Rectal smooth muscle tissue (tissue), 1 donor: ENCODE results near the gene CCR5AS.
"Not testable (repeated sequence)": the region's sequence is repeated elsewhere in the genome, so short reads cannot be mapped to it uniquely, and the experiment has no call there.

Source experiments
- H3K27ac ChIP-seq: one replicate; pipeline ENCODE4 v1.7.0; 2013; ENCODE audit warnings: low read depth, low read length, inconsistent platforms
- H3K27me3 ChIP-seq: one replicate; pipeline ENCODE4 v1.7.0; 2013; ENCODE audit warnings: low read length; ENCODE audit not compliant: control insufficient read depth, insufficient read depth
- H3K36me3 ChIP-seq: one replicate; pipeline ENCODE4 v1.7.0; 2013; ENCODE audit warnings: low read length; ENCODE audit not compliant: control insufficient read depth, insufficient read depth
- H3K4me1 ChIP-seq: one replicate; pipeline ENCODE4 v1.7.0; 2013; ENCODE audit warnings: low read length; ENCODE audit not compliant: control insufficient read depth, insufficient read depth
- H3K4me3 ChIP-seq: one replicate; pipeline ENCODE4 v1.7.0; 2013; ENCODE audit warnings: low read length
- H3K9ac ChIP-seq: one replicate; pipeline ENCODE4 v1.7.0; 2013; ENCODE audit warnings: low read length

The CCR5AS gene

GRCh38 chr3:46353090-46353489, 53.8 kb downstream of the CCR5AS start:
- no peak overlapping the region for H3K27ac ChIP-seq
- no peak overlapping the region for H3K4me3 ChIP-seq
- H3K4me1 ChIP-seq = no peaks in the 10 kb centered on the region
- no peaks in the 10 kb centered on the region for H3K36me3 ChIP-seq
- H3K27me3 ChIP-seq = no peaks in the 10 kb centered on the region
- H3K9ac ChIP-seq = no peak overlapping the region

- no peaks in the 10 kb centered on the region for H3K36me3 ChIP-seq
- H3K9ac ChIP-seq = no peak overlapping the region
- no peak overlapping the region for H3K4me3 ChIP-seq
- no peaks in the 10 kb centered on the region for H3K4me1 ChIP-seq
- H3K27me3 ChIP-seq = no peaks in the 10 kb centered on the region
- H3K27ac ChIP-seq = no peak overlapping the region
Observed at GRCh38 chr3:46351646-46352045, 55.2 kb downstream of the CCR5AS start.

- no peak overlapping the region for H3K27ac ChIP-seq
- no peaks in the 10 kb centered on the region for H3K36me3 ChIP-seq
- no peak overlapping the region for H3K4me3 ChIP-seq
- H3K4me1 ChIP-seq = no peaks in the 10 kb centered on the region
- no peak overlapping the region for H3K9ac ChIP-seq
- H3K27me3 ChIP-seq = no peaks in the 10 kb centered on the region
Observed at GRCh38 chr3:46350262-46350565, 56.7 kb downstream of the CCR5AS start.

- Histone ChIP-seq H3K36me3 (no peaks in the 10 kb centered on the region), H3K27me3 (no peaks in the 10 kb centered on the region), H3K4me1 (no peaks in the 10 kb centered on the region), H3K27ac (no peak overlapping the region), H3K9ac (no peak overlapping the region), H3K4me3 (no peak overlapping the region)
Observed at GRCh38 chr3:46349484-46350261, 57.2 kb downstream of the CCR5AS start.

GRCh38 chr3:46348823-46349482, 57.9 kb downstream of the CCR5AS start:
- Histone ChIP-seq H3K4me3 (no peak overlapping the region), H3K36me3 (no peaks in the 10 kb centered on the region), H3K9ac (no peak overlapping the region), H3K4me1 (no peaks in the 10 kb centered on the region), H3K27ac (no peak overlapping the region), H3K27me3 (no peaks in the 10 kb centered on the region)

GRCh38 chr3:46344476-46344875, 62.4 kb downstream of the CCR5AS start:
- Histone ChIP-seq H3K36me3 (no peaks in the 10 kb centered on the region), H3K4me1 (no peaks in the 10 kb centered on the region), H3K9ac (no peak overlapping the region), H3K27me3 (no peaks in the 10 kb centered on the region), H3K27ac (no peak overlapping the region), H3K4me3 (no peak overlapping the region)

- H3K27me3 ChIP-seq = no peaks in the 10 kb centered on the region
- H3K9ac ChIP-seq = no peak overlapping the region
- no peaks in the 10 kb centered on the region for H3K36me3 ChIP-seq
- no peaks in the 10 kb centered on the region for H3K4me1 ChIP-seq
- no peak overlapping the region for H3K4me3 ChIP-seq
- no peak overlapping the region for H3K27ac ChIP-seq
Observed at GRCh38 chr3:46338840-46339239, 68.0 kb downstream of the CCR5AS start.

- H3K27me3 ChIP-seq = no peaks in the 10 kb centered on the region
- no peak overlapping the region for H3K27ac ChIP-seq
Observed at GRCh38 chr3:46337911-46338310, 69.0 kb downstream of the CCR5AS start.

GRCh38 chr3:46335541-46335940, 71.3 kb downstream of the CCR5AS start:
- Histone ChIP-seq H3K27ac (no peak overlapping the region), H3K36me3 (no peaks in the 10 kb centered on the region), H3K4me1 (no peaks in the 10 kb centered on the region), H3K4me3 (no peak overlapping the region), H3K9ac (no peak overlapping the region), H3K27me3 (no peaks in the 10 kb centered on the region)

More at GRCh38 chr3:46337911-46338310, 69.0 kb downstream of the CCR5AS start:
- no peak overlapping the region for H3K4me3 ChIP-seq
- no peak overlapping the region for H3K9ac ChIP-seq
- H3K36me3 ChIP-seq = no peaks in the 10 kb centered on the region
- H3K4me1 ChIP-seq = no peaks in the 10 kb centered on the region

GRCh38 chr3:46334741-46335478, 72.0 kb downstream of the CCR5AS start:
- Histone ChIP-seq H3K27ac (no peak overlapping the region), H3K36me3 (no peaks in the 10 kb centered on the region), H3K4me3 (no peak overlapping the region), H3K4me1 (no peaks in the 10 kb centered on the region), H3K27me3 (no peaks in the 10 kb centered on the region), H3K9ac (no peak overlapping the region)

- H3K27me3 ChIP-seq, H3K27ac ChIP-seq, H3K4me3 ChIP-seq, H3K36me3 ChIP-seq, H3K4me1 ChIP-seq, H3K9ac ChIP-seq: not testable (repeated sequence)
Observed at GRCh38 chr3:46330676-46331075, 76.2 kb downstream of the CCR5AS start.

GRCh38 chr3:46325645-46326300, 81.1 kb downstream of the CCR5AS start:
- Histone ChIP-seq H3K27me3 (no peaks in the 10 kb centered on the region), H3K4me3 (no peak overlapping the region), H3K9ac (no peak overlapping the region), H3K36me3 (no peaks in the 10 kb centered on the region), H3K27ac (no peak overlapping the region), H3K4me1 (no peaks in the 10 kb centered on the region)
